IMR-90 (cell line): ENCODE data around the gene CANT1. TPM values are rescaled to one million over a fixed set of nuclear protein-coding genes. Genes with fewer than 3 reads are reported as not detected.
A peak's percentile ranks its signal among the peaks of the same experiment; 100 is the strongest.

Experiments used
- ATAC-seq: fragments of 200-7000 bp; cut with Tn5 transposase; 2 replicates; pipeline ENCODE4 v1.9.1; 2020; ENCODE audit warnings: low read depth, mild to moderate bottlenecking, moderate library complexity
- BruUV-seq: library from RNA; stranded (reverse); fragments of 400-500 nt; replicated peaks from 2 replicates; lab custom pipeline; 2021; lab: Mats Ljungman, UMichigan
- CTCF ChIA-PET: fragments of 300-600 bp; formaldehyde crosslinking; extraction: SDS; loops from one replicate; lab custom pipeline; 2021; ENCODE audit warnings: antibody characterized with exemption; lab: Yijun Ruan, JAX
- POLR2A ChIA-PET: fragments of 300-600 bp; sonication (Branson Sonifier 250); formaldehyde crosslinking; loops from one replicate; lab custom pipeline; 2022; ENCODE audit warnings: antibody characterized with exemption; ENCODE audit not compliant: unreplicated experiment; lab: Charles Lee
- DNase-seq: peaks from one replicate; pipeline ENCODE4 v3.0.0; 2013
- H2AFZ ChIP-seq: replicated peaks from 2 replicates; pipeline ENCODE3; 2013; ENCODE audit warnings: low read length, mild to moderate bottlenecking; ENCODE audit not compliant: poor library complexity
- H2AK5ac ChIP-seq: 2 replicates; pipeline ENCODE4 v1.6.1; 2013; ENCODE audit warnings: low read depth, low read length, inconsistent platforms
- H2AK9ac ChIP-seq: replicated peaks from 2 replicates; pipeline ENCODE3; 2013; ENCODE audit warnings: mild to moderate bottlenecking, low read depth, low read length, moderate library complexity; ENCODE audit not compliant: poor library complexity
- H2BK120ac ChIP-seq: 2 replicates; pipeline ENCODE4 v1.6.1; 2013; ENCODE audit warnings: low read depth, low read length, inconsistent platforms
- H2BK15ac ChIP-seq: 3 replicates; pipeline ENCODE4 v1.6.1; 2013; ENCODE audit warnings: low read depth, low read length, inconsistent platforms
- H2BK20ac ChIP-seq: 2 replicates; pipeline ENCODE4 v1.6.1; 2013; ENCODE audit warnings: low read depth, mild to moderate bottlenecking, inconsistent platforms, low read length, moderate library complexity
- H2BK5ac ChIP-seq: 2 replicates; pipeline ENCODE4 v1.6.1; 2013; ENCODE audit warnings: mild to moderate bottlenecking, low read depth, low read length, inconsistent platforms; ENCODE audit not compliant: poor library complexity, severe bottlenecking
- H3K14ac ChIP-seq: replicated peaks from 2 replicates; pipeline ENCODE4 v1.6.1; 2013; ENCODE audit warnings: low read depth, low read length, inconsistent platforms
- H3K18ac ChIP-seq: 2 replicates; pipeline ENCODE4 v1.6.1; 2013; ENCODE audit warnings: low read depth, low read length, control low read depth
- H3K23ac ChIP-seq: 2 replicates; pipeline ENCODE4 v1.6.1; 2013; ENCODE audit warnings: low read depth, low read length, inconsistent platforms
- H3K27ac ChIP-seq: 2 replicates; pipeline ENCODE4 v1.5.1; 2013; ENCODE audit warnings: mild to moderate bottlenecking, control low read depth, low read length; ENCODE audit not compliant: insufficient read depth
- H3K27me3 ChIP-seq: 2 replicates; pipeline ENCODE4 v1.6.1; 2013; ENCODE audit warnings: low read length; ENCODE audit not compliant: control insufficient read depth, insufficient read depth
- H3K36me3 ChIP-seq: 2 replicates; pipeline ENCODE4 v1.6.1; 2013; ENCODE audit warnings: low read length, mixed read lengths; ENCODE audit not compliant: control insufficient read depth, insufficient read depth
- H3K4ac ChIP-seq: 2 replicates; pipeline ENCODE4 v1.6.1; 2013; ENCODE audit warnings: low read depth, low read length, inconsistent platforms
- H3K4me1 ChIP-seq: 2 replicates; pipeline ENCODE4 v1.6.1; 2013; ENCODE audit warnings: low read length, mixed read lengths; ENCODE audit not compliant: control insufficient read depth, insufficient read depth
- H3K4me2 ChIP-seq: 2 replicates; pipeline ENCODE4 v1.6.1; 2013; ENCODE audit warnings: low read depth, mild to moderate bottlenecking, control low read depth, low read length, moderate library complexity
- H3K4me3 ChIP-seq: 2 replicates; pipeline ENCODE4 v1.5.1; 2013; ENCODE audit warnings: low read depth, mild to moderate bottlenecking, control low read depth, low read length, moderate library complexity; ENCODE audit not compliant: insufficient read depth
- H3K56ac ChIP-seq: 2 replicates; pipeline ENCODE4 v1.6.1; 2013; ENCODE audit warnings: low read length, inconsistent platforms; ENCODE audit not compliant: insufficient read depth; ENCODE audit errors: extremely low read depth
- H3K79me1 ChIP-seq, 2 experiments: 2 replicates each; pipeline ENCODE4 v1.6.1; 2013; ENCODE audit warnings: low read length in 2 of 2, inconsistent platforms in 1 of 2, low read depth in 1 of 2
- H3K9ac ChIP-seq: 2 replicates; pipeline ENCODE4 v1.6.1; 2013; ENCODE audit warnings: low read depth, low read length, control low read depth
- H3K9me1 ChIP-seq: 2 replicates; pipeline ENCODE4 v1.6.1; 2013; ENCODE audit warnings: low read length, inconsistent platforms; ENCODE audit not compliant: insufficient read depth
- H3K9me3 ChIP-seq: 2 replicates; pipeline ENCODE4 v1.6.1; 2013; ENCODE audit warnings: low read length; ENCODE audit not compliant: control insufficient read depth, insufficient read depth
- H4K20me1 ChIP-seq: 2 replicates; pipeline ENCODE4 v1.6.1; 2013; ENCODE audit warnings: low read length, inconsistent platforms; ENCODE audit not compliant: insufficient read depth
- H4K5ac ChIP-seq: 2 replicates; pipeline ENCODE4 v1.6.1; 2013; ENCODE audit warnings: mild to moderate bottlenecking, low read depth, low read length, control low read depth
- H4K8ac ChIP-seq, 2 experiments: 2 replicates each; pipeline ENCODE4 v1.6.1; 2013; ENCODE audit warnings: low read depth in 2 of 2, low read length in 2 of 2, control low read depth in 1 of 2, inconsistent platforms in 1 of 2
- H4K91ac ChIP-seq: 2 replicates; pipeline ENCODE4 v1.6.1; 2013; ENCODE audit warnings: low read depth, low read length, inconsistent platforms; ENCODE audit not compliant: insufficient read depth
- FOS ChIP-seq: fragments of 150-350 bp; IDR thresholded peaks from 2 replicates; pipeline ENCODE4 v1.6.1; 2016; ENCODE audit warnings: low read depth, low read length
- RFX5 ChIP-seq: IDR thresholded peaks from 2 replicates; pipeline ENCODE4 v1.8.0; 2012; ENCODE audit warnings: low read depth, mild to moderate bottlenecking, low read length, moderate library complexity
- WGBS, 2 experiments: methylation state at CpG; one replicate each; pipeline versions ENCODE4 v1.1.5 to v1.1.7; 2013; ENCODE audit warnings: missing lambda C conversion rate in 2 of 2; ENCODE audit not compliant: insufficient read length in 1 of 2; ENCODE audit errors: extremely low coverage in 2 of 2; 5-methylcytosine and 5-hydroxymethylcytosine counted together
- dilution Hi-C: fragments of 300-500 bp; cut with HindIII; formaldehyde crosslinking; loops from one replicate; pipeline ENCODE4 v1.14.3; 2018; ENCODE audit warnings: low sequenced_read_pairs; ENCODE audit not compliant: unreplicated experiment
- in situ Hi-C: fragments of 300-500 bp; cut with MboI; formaldehyde crosslinking; loops from 3 replicates; pipeline ENCODE4 v1.14.3; 2019; ENCODE audit warnings: low sequenced_read_pairs, inconsistent platforms, mixed read lengths
- intact Hi-C: fragments of 100-400 bp; cut with micrococcal nuclease; formaldehyde crosslinking; loops from 2 replicates; pipeline ENCODE4 v1.10.0; 2022
- polyA plus RNA-seq, 3 experiments: library from polyadenylated mRNA; depleted of rRNA; stranded (reverse); fragments of >200 nt; gene quantifications; 2 replicates each; pipeline ENCODE4 v1.2.3, GENCODE V29; 2012; ENCODE audit warnings: low replicate concordance in 1 of 3
- total RNA-seq: library from RNA; depleted of rRNA; stranded (reverse); fragments of >200 nt; gene quantifications from 2 replicates; pipeline ENCODE4 v1.2.3, GENCODE V29; 2012

The CANT1 gene
- total and polyA plus RNA-seq, 2 of the 4 experiments (the other 2 are of a cell fraction) = 51.8 to 73.4 TPM

DNA sequence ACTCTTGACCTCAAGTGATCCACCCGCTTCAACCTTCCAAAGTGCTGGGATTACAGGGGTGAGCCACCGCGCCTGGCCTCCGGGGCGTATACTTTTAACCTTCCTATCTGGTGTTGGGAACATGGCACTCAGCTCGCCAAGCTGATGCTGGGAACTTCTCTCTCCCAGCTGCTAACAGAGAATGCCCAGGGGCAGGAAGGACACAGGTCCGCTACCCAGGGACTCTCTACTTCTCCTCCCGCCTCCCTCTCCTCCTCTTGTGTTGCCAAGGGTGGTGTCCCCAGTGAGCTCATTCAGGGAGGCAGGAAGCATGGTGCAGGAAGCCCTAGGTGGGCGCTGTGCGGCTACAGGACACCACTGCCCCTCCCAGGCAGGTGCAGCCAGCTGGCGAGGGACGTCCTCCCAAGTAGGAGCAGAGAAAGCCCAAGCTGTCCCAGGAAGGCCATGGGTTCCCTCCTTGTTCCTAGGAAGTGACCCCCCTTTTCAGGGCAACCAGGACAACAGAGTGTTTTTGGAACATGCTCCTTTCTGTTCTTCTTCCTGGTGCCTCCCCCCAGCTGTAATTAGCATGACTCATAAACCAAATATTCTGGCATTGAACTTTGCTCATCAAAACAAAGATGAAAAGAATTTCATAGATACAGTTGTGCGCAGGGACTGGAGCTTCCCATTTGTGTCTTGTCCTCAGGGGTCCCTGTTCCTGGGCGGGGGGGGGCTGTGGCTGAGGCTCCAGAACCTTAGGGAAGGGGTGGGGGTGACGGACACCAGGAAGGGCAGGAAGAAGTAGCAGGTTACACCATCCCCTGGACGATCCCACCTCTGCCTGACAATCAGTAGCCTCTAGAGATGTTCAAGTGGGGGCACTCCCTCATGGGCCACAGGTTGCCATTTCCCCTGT lies 17.1 kb upstream of the CANT1 start:
- Histone ChIP-seq H4K20me1 (no peaks in the 10 kb centered on the region), H3K9me3 (no peaks in the 10 kb centered on the region), H3K36me3 (no peaks in the 10 kb centered on the region), H3K4me2 (peak overlapping the region; percentile 73), H3K4me1 (peaks cover 27% of the 10 kb centered on the region), H2BK120ac (peak overlapping the region; percentile 97), H2BK15ac (peak overlapping the region; percentile 92; the same call in 2 of the 3 replicates), H2BK5ac (peak overlapping the region; percentile 92), H2AK9ac (peak overlapping the region; percentile 97), H3K9me1 (peaks cover 24% of the 10 kb centered on the region), H2BK20ac (peak overlapping the region; percentile 98), H4K91ac (peak overlapping the region; percentile 97), H2AFZ (peak overlapping the region; percentile 88), H3K18ac (peak overlapping the region; percentile 87), H3K14ac (peak overlapping the region; percentile 92), H4K5ac (peak overlapping the region; percentile 95), H3K9ac (no peak overlapping the region), H4K8ac (peak overlapping the region; percentile 88 to 93), H2AK5ac (peak overlapping the region; percentile 99), H3K79me1 (peaks cover 7 to 31% of the 10 kb centered on the region in 2 experiments; a peak in 2 of 4 replicates), H3K4me3 (no peak overlapping the region), H3K27me3 (peaks cover 2% of the 10 kb centered on the region; the same call in 1 of the 2 replicates), H3K4ac (peak overlapping the region; percentile 98), H3K23ac (peak overlapping the region; percentile 74; the same call in 1 of the 2 replicates), H3K56ac (no peak overlapping the region), H3K27ac (peak overlapping the region; percentile 88)
- peak; percentile 78 for TF ChIP-seq FOS
- TF ChIP-seq RFX5 = no peak
- intact Hi-C loops = no loop called here
- WGBS, 2 experiments = 94% methylated on average over 3 of the region's 16 CpGs; no CpG with 5 or more reads in 1 of the 2 experiments
- in situ Hi-C loops = no loop called here
- no TSS peak for BruUV-seq
- DNase-seq (peak; percentile 68), ATAC-seq (peak; percentile 36)
- ChIA-PET CTCF (interaction anchor here (0.9 to 1.1 kb wide), 2 partner anchors 19 to 365 kb away, joined by 3 to 4 read pairs; no protein-coding TSS in a partner anchor), POLR2A (interaction anchor here (1.0 kb wide), 1 partner anchor 12 kb away, joined by 3 read pairs; no protein-coding TSS in a partner anchor)
- dilution Hi-C loops = no loop called here
